HG03432 (cell line): ENCODE measurements around the gene PLSCR4.
A peak's percentile ranks its signal among the peaks of the same experiment; 100 is the strongest.
"Not testable (repeated sequence)": the region's sequence is repeated elsewhere in the genome, so short reads cannot be mapped to it uniquely, and the experiment has no call there.

Experiments used
- ATAC-seq: cut with Tn5 transposase; IDR thresholded peaks from one replicate; pipeline ENCODE4 v1.9.1; 2021; ENCODE audit warnings: mild to moderate bottlenecking, moderate library complexity; ENCODE audit not compliant: unreplicated experiment

The PLSCR4 gene

DNA sequence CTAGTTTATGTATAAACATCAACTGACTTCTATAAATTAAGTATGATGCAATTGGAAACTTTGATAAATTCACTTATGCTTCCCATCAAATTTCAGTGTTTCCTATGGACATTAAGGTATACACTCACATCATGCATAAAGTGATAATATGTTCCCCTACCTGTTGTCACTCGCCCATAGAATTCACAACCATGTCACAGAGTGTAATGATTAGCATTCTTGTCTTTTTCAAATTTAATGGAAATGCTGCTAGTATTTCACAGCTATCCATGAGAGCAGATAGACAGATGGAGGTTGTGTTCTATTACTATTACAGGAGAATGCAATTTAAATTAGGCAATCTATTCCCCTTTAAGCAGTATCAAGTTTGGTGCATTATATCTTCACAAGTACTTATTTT lies 984 bp downstream of the PLSCR4 start:
- ATAC-seq: no peak

DNA sequence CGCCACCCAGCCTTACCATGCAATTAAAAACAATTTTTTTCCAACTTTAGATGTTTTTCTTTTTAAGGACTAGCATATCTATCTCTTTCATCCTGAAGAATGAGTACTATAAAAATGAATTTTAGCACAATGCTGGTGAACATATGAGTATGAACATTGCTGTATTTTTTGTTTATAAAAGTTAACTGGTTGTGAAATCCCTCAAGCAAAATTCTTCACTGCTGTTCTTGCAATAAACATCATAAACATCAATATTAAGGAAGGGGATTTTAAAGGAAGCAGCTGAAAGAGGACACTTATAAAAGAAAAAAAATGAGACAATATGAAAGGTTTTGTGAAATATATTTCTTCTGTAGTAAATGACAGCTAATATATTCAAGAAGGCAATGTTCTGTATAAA lies 3.0 kb downstream of the PLSCR4 start:
- no peak for ATAC-seq

DNA sequence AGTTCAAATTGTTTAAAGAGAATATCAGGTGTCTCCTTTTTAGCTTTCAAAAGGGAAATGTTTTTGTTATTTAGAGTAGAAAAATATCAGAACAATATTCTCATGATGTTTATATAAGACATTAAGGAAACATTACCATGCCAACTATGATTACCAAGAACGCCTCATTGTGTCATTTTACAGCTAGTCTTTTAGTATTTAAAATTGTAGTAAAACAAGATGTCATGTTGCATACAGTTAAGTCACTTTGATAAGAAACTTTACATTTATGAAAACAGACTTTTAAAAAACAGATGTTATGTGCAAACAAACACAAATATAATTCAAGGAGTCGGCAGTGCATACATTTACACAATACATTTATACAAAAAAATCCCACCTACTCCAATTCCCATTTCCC lies 4.4 kb downstream of the PLSCR4 start:
- ATAC-seq: no peak

DNA sequence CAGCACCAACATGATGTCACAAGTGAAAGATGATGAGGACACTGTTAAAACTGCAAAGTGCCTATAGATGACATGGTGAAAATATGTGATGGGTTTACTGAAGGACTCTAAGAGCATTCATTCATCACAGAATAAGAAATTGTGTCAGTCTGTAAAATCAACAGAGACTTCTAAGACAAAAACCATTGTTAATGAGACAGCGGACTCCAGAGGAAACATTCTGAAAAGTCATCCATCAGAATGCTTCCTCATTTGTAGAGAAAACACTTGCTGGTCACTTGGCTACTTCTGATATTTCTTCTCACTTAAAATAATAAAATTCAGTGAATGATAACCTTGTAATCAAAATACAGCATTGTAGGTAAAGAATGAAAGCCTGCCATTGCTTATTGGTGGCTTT lies 7.3 kb downstream of the PLSCR4 start:
- ATAC-seq: no peak

DNA sequence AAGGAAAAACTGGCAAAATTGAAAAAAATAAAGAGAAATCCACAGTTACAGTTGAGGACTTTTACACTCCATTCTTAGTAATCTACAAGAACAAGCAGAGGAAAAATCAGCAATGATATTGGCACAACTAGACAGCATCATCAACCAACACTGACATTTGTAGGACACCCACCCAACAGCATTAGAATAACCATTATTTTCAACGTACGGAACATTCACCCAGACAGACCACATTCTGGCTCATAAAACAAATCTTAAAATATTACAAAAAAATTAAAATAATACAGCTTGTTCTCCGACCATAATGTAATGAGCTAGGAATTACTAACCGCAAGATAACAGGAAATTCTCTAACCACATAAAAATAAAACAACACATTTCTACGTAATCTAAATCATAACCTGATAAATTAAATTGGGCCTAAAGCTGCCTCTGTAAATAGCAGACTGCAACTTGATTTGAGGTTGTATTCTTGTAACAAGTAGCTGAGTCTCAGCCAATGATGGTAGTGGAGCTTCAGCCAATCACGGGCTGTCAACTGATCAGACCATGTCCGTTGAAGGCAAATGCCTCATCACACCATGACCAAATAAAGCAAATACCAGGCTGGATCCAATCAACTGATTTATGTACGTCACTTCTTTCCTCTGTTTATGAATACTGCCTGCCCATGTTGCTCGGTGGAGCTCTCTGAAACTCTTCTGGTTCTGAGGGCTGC lies 9.2 kb downstream of the PLSCR4 start:
- ATAC-seq: no peak

DNA sequence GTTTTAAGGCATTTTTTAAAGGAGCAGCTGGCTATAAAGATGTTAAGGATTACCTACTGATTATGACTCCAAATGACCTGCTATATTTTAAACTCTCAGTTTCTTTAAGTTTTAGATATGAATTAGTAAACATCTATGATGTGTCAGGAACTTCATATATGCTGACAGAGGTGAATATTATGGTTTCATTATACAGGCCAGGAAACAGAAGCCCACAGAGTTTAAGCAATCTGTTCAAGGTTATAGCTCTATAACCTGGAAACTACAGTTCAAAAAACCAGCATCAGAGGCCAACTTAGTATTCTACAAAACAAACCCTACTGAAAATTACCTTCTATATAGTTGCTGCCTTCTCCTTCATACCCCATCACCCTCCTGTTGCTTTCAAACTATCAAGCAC lies 17.4 kb downstream of the PLSCR4 start:
- no peak for ATAC-seq

DNA sequence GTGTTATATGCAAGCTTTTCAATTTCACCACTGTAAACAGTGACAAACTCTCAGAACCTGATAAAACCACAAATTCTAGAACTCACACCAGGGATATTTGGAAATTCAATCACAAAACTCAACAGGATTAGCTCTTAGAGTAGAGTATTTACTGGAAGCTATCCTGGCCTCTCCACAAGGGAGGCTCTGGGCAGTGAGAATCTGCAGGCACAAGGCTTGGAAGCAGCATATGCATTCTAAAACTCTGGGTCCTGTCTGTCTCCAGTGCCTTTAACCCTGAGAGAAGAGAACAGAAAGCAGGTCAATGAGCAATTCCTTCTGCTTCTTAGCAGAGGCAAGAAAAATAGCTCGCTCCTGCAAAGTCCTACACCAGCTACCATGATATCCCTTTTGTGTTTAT lies 23.4 kb downstream of the PLSCR4 start:
- no peak for ATAC-seq

DNA sequence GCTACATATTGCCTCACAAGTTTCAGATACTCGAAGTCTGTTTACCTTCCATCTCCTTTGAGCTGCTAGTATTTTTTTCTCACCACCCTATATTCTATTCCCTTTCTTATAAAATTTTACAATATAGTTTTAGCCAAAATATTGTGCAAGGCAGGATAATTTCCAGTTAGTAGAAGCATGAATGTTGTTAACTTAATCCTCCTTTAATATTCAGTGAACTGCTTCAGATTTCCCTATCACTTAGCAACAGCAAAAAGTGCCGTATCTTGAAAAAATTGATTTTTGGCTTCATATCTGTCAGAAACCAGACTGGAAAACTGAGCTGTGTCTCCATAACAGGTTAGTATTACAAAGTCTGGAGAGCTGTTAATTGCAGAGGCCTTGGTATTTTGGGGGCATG lies 24.0 kb downstream of the PLSCR4 start:
- ATAC-seq: no peak

DNA sequence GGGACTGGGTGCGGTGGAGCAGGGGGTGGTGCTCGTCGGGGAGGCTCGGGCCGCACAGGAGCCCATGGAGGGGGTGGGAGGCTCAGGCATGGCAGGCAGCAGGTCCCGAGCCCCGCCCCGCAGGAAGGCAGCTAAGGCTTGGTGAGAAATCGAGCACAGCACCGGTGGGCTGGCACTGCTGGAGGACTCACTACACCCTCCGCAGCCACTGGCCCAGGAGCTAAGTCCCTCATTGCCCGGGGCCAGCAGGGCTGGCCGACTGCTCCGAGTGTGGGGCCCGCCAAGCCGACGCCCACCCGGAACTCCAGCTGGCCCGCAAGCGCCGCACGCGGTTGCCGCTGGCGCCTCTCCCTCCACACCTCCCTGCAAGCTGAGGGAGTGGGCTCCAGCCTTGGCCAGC lies 25.4 kb downstream of the PLSCR4 start:
- ATAC-seq: not testable (repeated sequence)

DNA sequence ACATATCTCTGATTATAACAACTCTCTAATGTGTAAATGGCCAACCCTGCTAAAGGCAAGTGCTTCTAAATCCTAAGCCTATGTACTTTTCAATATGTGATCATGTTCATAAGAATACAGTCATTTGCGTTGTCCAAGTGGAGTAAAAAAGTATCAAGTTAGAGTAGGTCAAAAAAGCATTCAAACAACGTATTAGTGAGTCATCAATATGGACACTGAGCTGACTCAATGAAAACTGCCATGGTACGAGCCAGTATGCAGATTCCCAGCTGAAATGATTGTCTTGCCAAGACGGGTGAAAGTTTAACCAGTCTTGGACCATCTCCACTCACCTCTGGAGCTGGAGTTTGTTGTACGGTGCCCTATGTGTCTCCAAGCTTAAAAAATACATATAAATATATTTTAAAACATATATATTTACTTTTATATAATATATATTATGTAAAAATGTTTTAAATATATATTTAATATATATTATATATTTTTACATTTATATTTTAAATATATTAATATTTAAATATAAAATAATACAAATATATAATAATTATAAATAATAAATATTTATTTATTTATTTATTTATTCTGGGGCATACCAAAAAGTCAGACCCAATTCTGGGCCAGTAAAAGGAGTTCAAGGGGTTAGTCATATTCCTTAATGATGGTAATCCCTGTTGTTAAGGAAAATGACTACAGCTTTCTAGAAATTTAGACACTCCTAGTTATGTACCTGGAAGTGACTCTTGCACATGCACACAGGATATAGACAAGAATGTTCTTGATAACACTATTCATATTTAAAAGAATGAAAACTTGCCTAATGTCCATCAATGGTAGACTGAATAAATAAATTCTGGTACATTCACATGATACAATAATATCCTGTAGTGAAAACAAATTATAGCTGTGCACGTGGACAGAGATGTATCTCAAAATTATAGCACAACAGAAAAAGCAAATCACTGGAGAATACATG lies 27.2 kb downstream of the PLSCR4 start:
- ATAC-seq: no peak

DNA sequence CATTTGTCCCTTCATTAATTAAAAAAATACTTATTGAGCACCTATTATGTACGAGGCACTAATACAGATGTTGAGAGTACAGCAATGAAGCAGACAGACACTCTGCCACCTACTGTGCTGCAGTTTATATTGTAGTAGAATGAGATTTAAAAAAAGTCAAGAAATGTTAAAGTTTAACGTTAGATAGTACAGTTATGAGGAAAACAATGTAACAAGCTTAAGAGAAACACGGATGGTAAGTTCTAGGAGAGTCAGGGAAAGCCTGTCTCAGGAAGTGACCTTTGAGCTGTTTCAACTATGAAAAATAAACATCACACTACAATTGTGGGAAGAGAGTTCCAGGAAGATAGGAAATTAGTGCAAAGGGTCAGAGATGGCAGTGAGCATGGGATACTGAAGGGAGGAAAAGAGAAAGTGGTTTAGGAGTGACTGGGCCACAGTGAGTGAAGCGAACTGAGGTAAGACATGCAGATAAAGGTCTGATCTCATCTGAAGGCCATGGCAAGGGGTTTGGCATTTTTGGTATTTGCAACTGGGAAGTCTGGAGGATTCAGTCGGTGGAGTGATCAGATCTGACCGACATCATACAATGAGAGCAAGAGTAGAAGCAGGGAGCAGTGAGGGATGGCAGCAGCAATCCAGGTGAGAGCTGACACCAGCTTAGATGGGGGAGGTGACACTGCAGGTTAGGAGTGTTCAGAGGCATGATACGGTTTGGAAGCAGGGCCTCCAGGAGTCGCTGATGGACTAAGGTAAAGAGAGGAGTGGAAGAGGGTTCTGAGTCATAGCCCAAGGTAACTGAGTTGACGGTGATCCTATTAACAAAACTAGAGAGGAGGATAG lies 28.5 kb downstream of the PLSCR4 start:
- ATAC-seq: no peak

DNA sequence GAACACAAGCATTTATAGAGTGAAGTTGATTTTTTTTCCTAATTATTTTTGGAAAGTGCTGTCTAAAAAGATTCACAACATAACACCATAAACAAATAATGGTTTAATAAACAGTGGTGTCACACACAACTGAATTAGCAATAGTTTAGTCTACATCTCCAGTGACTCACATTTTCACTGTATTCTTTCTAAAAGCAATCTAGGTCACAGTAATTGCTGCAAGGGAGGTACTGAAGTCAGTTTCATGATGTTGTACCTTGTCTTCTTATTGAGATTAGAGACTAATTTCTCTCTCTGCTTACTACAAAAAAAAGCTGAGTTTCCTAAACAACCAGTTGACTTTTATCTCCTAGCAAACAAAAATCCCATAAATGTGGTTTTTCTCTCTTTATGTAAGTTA lies 29.6 kb downstream of the PLSCR4 start:
- ATAC-seq: no peak

DNA sequence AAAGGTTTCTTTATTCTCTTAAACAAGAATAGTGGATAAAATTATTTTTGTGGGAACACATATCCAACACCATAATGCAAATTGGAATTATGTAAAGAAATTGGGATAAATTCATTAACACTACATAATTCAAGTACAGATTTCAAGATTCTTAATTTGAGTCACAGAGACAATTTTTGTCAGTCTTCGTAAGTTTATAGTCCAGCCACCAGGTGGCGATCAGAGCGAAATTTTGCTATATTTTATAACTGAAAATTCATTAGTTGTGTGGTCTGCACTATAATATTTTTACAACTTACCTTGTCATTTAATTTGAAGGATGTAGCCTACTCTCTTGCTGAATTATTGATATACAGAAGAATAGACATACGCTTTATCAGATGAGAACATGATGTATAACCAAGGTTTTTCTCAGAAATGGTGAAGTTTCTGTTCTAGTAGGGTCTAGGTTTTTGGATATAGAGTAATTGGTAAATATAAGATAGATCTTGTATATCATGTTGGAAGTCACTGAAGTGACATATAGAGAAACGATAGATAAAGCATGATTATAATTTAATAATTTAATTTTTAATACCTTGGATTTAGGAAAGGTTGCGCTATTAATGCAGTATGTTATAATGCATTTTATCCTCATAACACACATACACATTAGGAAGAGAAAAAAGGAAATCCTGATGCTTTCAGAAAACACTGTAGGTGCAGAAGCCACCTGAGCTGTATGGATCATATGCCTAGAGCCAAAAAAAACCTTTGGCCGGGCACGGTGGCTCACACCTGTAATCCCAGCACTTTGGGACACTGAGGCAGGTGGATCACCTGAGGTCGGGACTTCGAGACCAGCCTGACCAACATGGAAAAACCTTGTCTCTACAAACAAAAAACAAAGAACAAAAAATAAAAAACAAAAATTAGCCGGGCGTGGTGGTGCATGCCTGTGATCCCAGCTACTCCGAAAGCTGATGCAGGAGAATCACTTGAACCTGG lies 31.7 kb downstream of the PLSCR4 start:
- peak; percentile 53 for ATAC-seq

DNA sequence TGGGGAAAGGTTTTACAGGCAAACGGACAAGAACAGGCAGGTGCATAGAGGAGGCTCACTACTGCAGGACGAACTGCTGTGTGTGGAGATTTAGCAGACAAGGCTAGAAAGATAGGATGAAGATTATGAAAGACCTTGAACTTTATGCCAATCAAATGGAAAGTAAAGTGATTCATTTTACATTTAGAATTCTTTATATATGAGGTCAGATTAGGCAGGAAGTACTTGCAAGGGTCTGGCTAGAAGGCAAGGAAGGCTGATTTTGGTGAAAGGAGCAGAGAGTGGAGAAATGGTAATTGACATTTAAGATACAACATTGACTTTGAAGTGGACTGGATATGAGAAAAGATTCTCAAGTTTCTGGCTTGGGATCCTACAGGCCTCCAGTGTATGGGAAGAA lies 33.6 kb downstream of the PLSCR4 start:
- no peak for ATAC-seq

DNA sequence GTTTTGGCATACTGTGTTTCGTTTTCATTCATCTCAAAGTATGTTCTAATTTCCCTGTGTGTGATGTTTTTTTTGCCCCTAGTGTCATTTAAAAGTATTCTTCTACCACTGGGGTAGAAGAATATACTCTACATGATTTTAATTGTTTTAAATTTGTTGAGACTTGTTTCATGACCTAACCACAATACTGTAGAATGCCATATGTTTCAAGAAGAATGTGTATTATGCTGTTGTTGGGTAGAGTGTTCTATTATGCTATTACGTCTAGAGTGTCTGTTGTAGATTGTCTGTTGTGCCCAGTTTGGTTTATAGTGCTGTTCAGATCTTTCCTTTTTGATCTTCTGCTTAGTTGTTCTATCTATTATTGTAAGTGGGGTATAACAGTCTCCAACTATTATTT lies 36.4 kb downstream of the PLSCR4 start:
- no peak for ATAC-seq

DNA sequence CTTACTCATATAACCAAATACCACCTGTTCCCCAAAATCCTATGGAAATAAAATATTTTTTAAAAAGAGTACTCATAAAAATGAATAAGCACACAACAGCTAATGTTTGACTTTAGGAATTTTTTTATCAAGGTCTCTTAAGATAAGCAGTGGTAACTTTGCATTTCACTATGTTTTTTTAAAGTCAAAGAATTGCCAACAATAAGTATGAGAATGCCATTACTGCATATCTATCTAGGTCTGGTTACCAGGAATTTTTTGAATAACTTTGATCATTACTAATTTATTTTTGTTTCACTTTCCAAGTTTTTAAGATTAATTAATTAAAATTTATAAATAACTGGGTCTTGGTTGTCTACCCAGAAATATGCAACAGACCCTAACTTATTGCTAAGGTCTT lies 41.5 kb downstream of the PLSCR4 start:
- no peak for ATAC-seq

DNA sequence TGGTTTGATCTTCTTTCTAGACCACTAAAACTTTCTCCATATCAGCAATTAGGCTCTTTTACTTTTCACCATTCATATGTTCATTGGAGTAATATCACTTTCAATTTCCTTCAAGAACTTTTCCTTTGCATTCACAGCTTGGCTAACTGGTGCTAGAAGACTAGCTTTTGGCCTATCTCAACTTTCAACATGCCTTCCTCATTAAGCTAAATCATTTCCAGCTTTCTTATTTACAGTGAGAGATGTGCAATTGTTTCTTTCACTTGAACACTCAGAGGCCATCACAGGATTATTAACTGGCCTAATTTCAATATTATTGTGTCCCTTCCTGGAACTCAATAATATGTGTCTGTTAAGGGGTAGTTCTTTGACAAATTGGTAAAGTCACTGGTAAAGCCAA lies 47.1 kb downstream of the PLSCR4 start:
- no peak for ATAC-seq

DNA sequence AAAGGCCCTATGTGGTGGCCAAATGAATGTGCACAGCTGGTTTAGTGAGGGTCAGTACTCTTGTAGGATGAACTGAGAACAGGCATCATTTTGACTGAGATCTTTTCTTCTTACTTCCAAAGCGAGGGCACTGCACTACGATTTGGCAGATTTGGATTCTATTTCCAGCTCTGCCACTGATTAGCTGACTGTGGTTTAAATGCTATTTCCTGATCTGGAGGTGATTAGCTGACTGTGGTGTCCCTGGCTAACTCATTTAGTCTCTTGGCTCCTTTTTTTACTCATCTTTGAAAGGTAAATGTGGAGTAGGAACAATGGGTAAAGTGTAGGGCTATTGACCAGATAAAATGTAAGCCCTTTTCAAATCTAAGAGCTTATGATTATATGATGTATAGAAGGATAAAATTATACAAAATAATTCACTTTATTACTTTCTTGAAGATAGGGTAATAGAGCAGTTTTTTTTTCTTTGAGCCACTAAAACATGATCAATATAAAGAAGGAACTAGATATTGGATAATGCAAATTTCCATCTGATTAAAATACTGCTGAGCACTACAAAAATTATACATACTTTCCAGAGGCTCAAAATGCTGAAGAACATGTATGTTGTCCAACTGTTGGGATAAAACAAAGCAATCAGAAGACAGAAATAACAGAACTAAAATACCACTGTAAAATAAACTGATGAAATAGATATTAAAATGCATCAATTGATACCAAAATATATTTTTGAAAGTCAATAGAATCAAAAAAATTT lies 50.3 kb downstream of the PLSCR4 start:
- no peak for ATAC-seq

DNA sequence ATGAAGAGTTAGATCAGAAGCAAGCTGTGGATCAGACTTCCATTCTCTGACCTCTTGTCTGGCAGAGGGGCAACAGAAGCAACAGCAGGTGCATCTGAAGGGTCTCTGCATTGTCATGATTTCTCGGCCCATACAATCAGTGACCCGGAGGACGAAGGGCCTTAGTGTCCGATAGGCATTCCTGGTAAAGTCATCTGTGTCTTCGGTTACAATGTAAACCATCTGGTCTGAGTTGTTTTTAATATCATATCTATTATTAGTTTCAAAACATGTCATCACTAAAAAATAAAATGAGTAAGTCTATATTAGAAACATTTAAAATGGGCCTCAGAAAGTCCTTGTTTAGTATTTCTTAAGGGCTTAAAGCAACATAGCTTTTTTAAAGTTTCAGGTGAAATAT lies 51.1 kb downstream of the PLSCR4 start:
- ATAC-seq: no peak
